WTC11 (cell line): Measurements from ENCODE around the gene C11orf21. TPM values are rescaled to one million over a fixed set of nuclear protein-coding genes. Genes with fewer than 3 reads are reported as not detected.

Source experiments
- ATAC-seq: fragments of 200-7000 bp; cut with Tn5 transposase; 2 replicates; pipeline ENCODE4 v1.10.0; 2021; ENCODE audit warnings: mild to moderate bottlenecking, moderate library complexity
- CTCF ChIA-PET: fragments of 300-600 bp; sonication (Branson Sonifier 250); formaldehyde crosslinking; loops from one replicate; lab custom pipeline; 2021; ENCODE audit warnings: antibody characterized with exemption; lab: Charles Lee
- POLR2A ChIA-PET: fragments of 350-600 bp; sonication (Branson Sonifier 250); formaldehyde crosslinking; loops from one replicate; lab custom pipeline; 2021; ENCODE audit warnings: antibody characterized with exemption; lab: Charles Lee
- DNase-seq: peaks from one replicate; pipeline ENCODE4 v3.0.0; 2021; ENCODE audit warnings: low spot score
- H3K27ac Mint-ChIP-seq: 2 replicates; pipeline ENCODE4 v1.8.0; 2021; ENCODE audit warnings: mixed read lengths
- H3K27me3 Mint-ChIP-seq: 2 replicates; pipeline ENCODE4 v1.8.0; 2021; ENCODE audit warnings: low read depth, mild to moderate bottlenecking, moderate library complexity, mixed read lengths
- H3K36me3 Mint-ChIP-seq: 2 replicates; pipeline ENCODE4 v1.8.0; 2021; ENCODE audit warnings: mixed read lengths
- H3K4me1 Mint-ChIP-seq: 2 replicates; pipeline ENCODE4 v1.8.0; 2022; ENCODE audit warnings: mixed read lengths
- H3K4me3 Mint-ChIP-seq: 2 replicates; pipeline ENCODE4 v1.8.0; 2021; ENCODE audit warnings: mild to moderate bottlenecking, moderate library complexity, mixed read lengths
- H3K9me3 Mint-ChIP-seq: 2 replicates; pipeline ENCODE4 v1.8.0; 2021; ENCODE audit warnings: mixed read lengths
- ATF1 ChIP-seq: sonication (generic); formaldehyde crosslinking; IDR thresholded peaks from 2 replicates; pipeline ENCODE4 v1.8.1; 2023; ENCODE audit warnings: mild to moderate bottlenecking, moderate library complexity, missing genetic modification reagents
- ATF6 ChIP-seq: sonication (generic); formaldehyde crosslinking; IDR thresholded peaks from 2 replicates; pipeline ENCODE4 v1.8.1; 2023; ENCODE audit warnings: mild to moderate bottlenecking, missing genetic modification reagents
- CDX4 ChIP-seq: fragments of 250-450 bp; sonication (Bioruptor Pico); IDR thresholded peaks from 2 replicates; pipeline ENCODE4 v1.9.0; 2021; ENCODE audit warnings: moderate library complexity, mild to moderate bottlenecking, inconsistent platforms, borderline replicate concordance
- EMX1 ChIP-seq: fragments of 250-450 bp; sonication (Bioruptor Pico); IDR thresholded peaks from 2 replicates; pipeline ENCODE4 v1.8.0; 2021; ENCODE audit warnings: mild to moderate bottlenecking
- FOXJ3 ChIP-seq: sonication (generic); formaldehyde crosslinking; IDR thresholded peaks from 2 replicates; pipeline ENCODE4 v1.9.0; 2021; ENCODE audit warnings: missing genetic modification reagents, mild to moderate bottlenecking, borderline replicate concordance
- FOXP1 ChIP-seq: sonication (generic); formaldehyde crosslinking; IDR thresholded peaks from 2 replicates; pipeline ENCODE4 v1.8.0; 2022; ENCODE audit warnings: missing genetic modification reagents, mild to moderate bottlenecking, moderate library complexity, borderline replicate concordance
- FOXP4 ChIP-seq: sonication (generic); formaldehyde crosslinking; IDR thresholded peaks from 2 replicates; pipeline ENCODE4 v1.8.0; 2022; ENCODE audit warnings: mild to moderate bottlenecking, missing genetic modification reagents
- HMGXB4 ChIP-seq: sonication (generic); formaldehyde crosslinking; IDR thresholded peaks from 2 replicates; pipeline ENCODE4 v1.8.1; 2023; ENCODE audit warnings: mild to moderate bottlenecking, moderate library complexity, missing genetic modification reagents
- IRF1 ChIP-seq: sonication (generic); formaldehyde crosslinking; IDR thresholded peaks from 2 replicates; pipeline ENCODE4 v1.8.0; 2023; ENCODE audit warnings: missing genetic modification reagents
- KAT7 ChIP-seq: sonication (generic); formaldehyde crosslinking; IDR thresholded peaks from 2 replicates; pipeline ENCODE4 v1.8.1; 2023; ENCODE audit warnings: missing genetic modification reagents, mild to moderate bottlenecking, borderline replicate concordance
- MXD4 ChIP-seq: fragments of 250-450 bp; sonication (Bioruptor Pico); IDR thresholded peaks from 2 replicates; pipeline ENCODE4 v1.8.0; 2021; ENCODE audit warnings: mild to moderate bottlenecking, moderate library complexity, borderline replicate concordance
- NFYB ChIP-seq: sonication (generic); formaldehyde crosslinking; conservative IDR thresholded peaks from 2 replicates; pipeline ENCODE4 v1.8.0; 2022; ENCODE audit warnings: low read depth, missing genetic modification reagents
- NR2C2 ChIP-seq: sonication (generic); formaldehyde crosslinking; IDR thresholded peaks from 2 replicates; pipeline ENCODE4 v1.8.0; 2022; ENCODE audit warnings: mild to moderate bottlenecking, missing genetic modification reagents
- NR3C1 ChIP-seq: sonication (generic); formaldehyde crosslinking; conservative IDR thresholded peaks from 2 replicates; pipeline ENCODE4 v1.8.1; 2023; ENCODE audit warnings: low read depth, mild to moderate bottlenecking, missing genetic modification reagents
- TCF7 ChIP-seq: sonication (generic); formaldehyde crosslinking; IDR thresholded peaks from 2 replicates; pipeline ENCODE4 v1.8.0; 2022; ENCODE audit warnings: mild to moderate bottlenecking, low read depth, missing genetic modification reagents, moderate library complexity
- ZBTB21 ChIP-seq: sonication (generic); formaldehyde crosslinking; IDR thresholded peaks from 2 replicates; pipeline ENCODE4 v1.8.1; 2023; ENCODE audit warnings: mild to moderate bottlenecking, missing genetic modification reagents, borderline replicate concordance
- ZNF317 ChIP-seq: sonication (generic); formaldehyde crosslinking; IDR thresholded peaks from 2 replicates; pipeline ENCODE4 v1.8.1; 2023; ENCODE audit warnings: low read depth, mild to moderate bottlenecking, moderate library complexity, missing genetic modification reagents, borderline replicate concordance
- ZNF396 ChIP-seq: fragments of 250-450 bp; sonication (Bioruptor Pico); IDR thresholded peaks from 2 replicates; pipeline ENCODE4 v1.8.0; 2021; ENCODE audit warnings: mild to moderate bottlenecking, moderate library complexity, borderline replicate concordance
- total RNA-seq: library from RNA; stranded (reverse); gene quantifications from 3 replicates; pipeline ENCODE4 v1.2.3, GENCODE V29; 2021

Gene C11orf21
- total RNA-seq, 1 experiment from 2014 or later: 0.24 TPM

- Mint-ChIP-seq H3K4me1 (no peaks in the 10 kb centered on the region), H3K27me3 (peaks cover 7% of the 10 kb centered on the region)
- CTCF ChIA-PET: interaction anchor here (1.0 to 2.2 kb wide), 2 partner anchors 11 to 104 kb away, joined by 3 to 15 read pairs; no protein-coding TSS in a partner anchor
Measured at GRCh38 chr11:2316169-2316962, 14.6 kb upstream of the C11orf21 start.

More at GRCh38 chr11:2316169-2316962, 14.6 kb upstream of the C11orf21 start:
- peaks cover 4% of the 10 kb centered on the region; the same call in 1 of the 2 replicates for H3K9me3 Mint-ChIP-seq
- no peak overlapping the region for H3K4me3 Mint-ChIP-seq
- no peak for TF ChIP-seq NR3C1
- TF ChIP-seq KAT7 (CRISPR knock-in tag): no peak
- TF ChIP-seq HMGXB4: no peak
- TF ChIP-seq CDX4 (CRISPR knock-in tag): no peak
- TF ChIP-seq FOXP1 (CRISPR knock-in tag): no peak
- TF ChIP-seq NR2C2 (CRISPR knock-in tag): no peak
- no peak for TF ChIP-seq IRF1 (CRISPR knock-in tag)
- no peak for TF ChIP-seq ZNF317 (CRISPR knock-in tag)
- TF ChIP-seq ATF1 (CRISPR knock-in tag): no peak
- TF ChIP-seq EMX1 (CRISPR knock-in tag): no peak
- TF ChIP-seq TCF7: no peak
- TF ChIP-seq FOXJ3 (CRISPR knock-in tag): no peak
- TF ChIP-seq ZBTB21 (CRISPR knock-in tag): no peak
- no peak for TF ChIP-seq ATF6
- TF ChIP-seq NFYB (CRISPR knock-in tag): no peak
- TF ChIP-seq ZNF396 (CRISPR knock-in tag): no peak
- TF ChIP-seq MXD4 (CRISPR knock-in tag): no peak
- TF ChIP-seq FOXP4 (CRISPR knock-in tag): no peak
- no peak for DNase-seq
- POLR2A ChIA-PET: no interaction called here
- no peak for ATAC-seq
- no peak overlapping the region for H3K27ac Mint-ChIP-seq
- no peaks in the 10 kb centered on the region for H3K36me3 Mint-ChIP-seq
